SU-DHL-6 (cell line): ENCODE results near the gene MBOAT1.

Source experiments
- EZH2phosphoT487 ChIP-seq: fragments of 200-600 bp; sonication (generic), shearing (Covaris generic); conservative IDR thresholded peaks from 2 replicates; pipeline ENCODE4 v1.6.1; 2018; ENCODE audit warnings: mild to moderate bottlenecking, antibody characterized with exemption, low read length, moderate library complexity, mixed read lengths
- TF ChIP-seq, protein P1 (sequence below): fragments of 200-600 bp; sonication (generic); IDR thresholded peaks from one replicate; pipeline ENCODE4 v1.5.1; 2017; ENCODE audit warnings: antibody characterized with exemption, mild to moderate bottlenecking, low read length, moderate library complexity; ENCODE audit not compliant: insufficient read depth, poor library complexity, severe bottlenecking

DNA sequence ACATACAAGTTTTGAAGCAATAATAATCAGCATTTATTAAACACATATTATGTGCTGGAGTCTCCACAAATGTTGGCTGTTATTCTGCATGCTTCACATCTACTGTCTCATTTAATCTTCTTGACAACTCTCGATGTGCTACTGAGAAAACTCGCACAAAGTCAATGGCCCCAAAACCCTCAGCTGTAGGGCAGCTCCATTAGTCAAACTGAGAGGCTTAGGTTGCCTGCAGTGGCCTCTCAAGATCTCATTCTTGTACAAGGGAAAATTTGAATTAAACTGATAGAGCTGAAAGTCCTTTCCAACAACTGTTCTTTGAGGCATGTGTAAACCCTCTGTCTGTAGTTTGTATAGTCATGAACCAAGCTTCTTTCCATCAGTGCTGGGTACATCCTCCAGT is 49.8 kb downstream of the MBOAT1 start:
- TF ChIP-seq, protein P1, sequence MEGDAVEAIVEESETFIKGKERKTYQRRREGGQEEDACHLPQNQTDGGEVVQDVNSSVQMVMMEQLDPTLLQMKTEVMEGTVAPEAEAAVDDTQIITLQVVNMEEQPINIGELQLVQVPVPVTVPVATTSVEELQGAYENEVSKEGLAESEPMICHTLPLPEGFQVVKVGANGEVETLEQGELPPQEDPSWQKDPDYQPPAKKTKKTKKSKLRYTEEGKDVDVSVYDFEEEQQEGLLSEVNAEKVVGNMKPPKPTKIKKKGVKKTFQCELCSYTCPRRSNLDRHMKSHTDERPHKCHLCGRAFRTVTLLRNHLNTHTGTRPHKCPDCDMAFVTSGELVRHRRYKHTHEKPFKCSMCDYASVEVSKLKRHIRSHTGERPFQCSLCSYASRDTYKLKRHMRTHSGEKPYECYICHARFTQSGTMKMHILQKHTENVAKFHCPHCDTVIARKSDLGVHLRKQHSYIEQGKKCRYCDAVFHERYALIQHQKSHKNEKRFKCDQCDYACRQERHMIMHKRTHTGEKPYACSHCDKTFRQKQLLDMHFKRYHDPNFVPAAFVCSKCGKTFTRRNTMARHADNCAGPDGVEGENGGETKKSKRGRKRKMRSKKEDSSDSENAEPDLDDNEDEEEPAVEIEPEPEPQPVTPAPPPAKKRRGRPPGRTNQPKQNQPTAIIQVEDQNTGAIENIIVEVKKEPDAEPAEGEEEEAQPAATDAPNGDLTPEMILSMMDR: no peak
- TF ChIP-seq EZH2phosphoT487: no peak
